ENCODE results near the gene CRTAC1. TPM values are rescaled to one million over a fixed set of nuclear protein-coding genes. Genes with fewer than 3 reads are reported as not detected.

Gene CRTAC1
- total RNA-seq, 1 experiment from 2014 or later, result 0.46 TPM

- no peak overlapping the region for H3K4me2 ChIP-seq (ENCODE audit: insufficient read depth, insufficient read length, low read length)
These were observed 154.0 kb downstream of the CRTAC1 start for GRCh38 chr10:97876402-97876801.

More at GRCh38 chr10:97876402-97876801, 154.0 kb downstream of the CRTAC1 start:
- H3K23me2 ChIP-seq (ENCODE audit: insufficient read length, low read depth, low read length, poor library complexity, severe bottlenecking), result no peaks in the 10 kb centered on the region
- H2BK20ac ChIP-seq (ENCODE audit: low read depth, low read length, poor library complexity, severe bottlenecking), result no peak overlapping the region
- H3K23ac ChIP-seq (ENCODE audit: insufficient read length, low read depth, low read length), result no peak overlapping the region
- H2BK120ac ChIP-seq (ENCODE audit: low read depth, low read length, poor library complexity, severe bottlenecking), result no peak overlapping the region
- no peaks in the 10 kb centered on the region for H3K27me3 ChIP-seq (ENCODE audit: insufficient read depth, low read length)
- no peak overlapping the region for H3K14ac ChIP-seq (ENCODE audit: insufficient read depth, low read length)
- peak overlapping the region in 1 of 2 experiments; percentile 54; a peak in 1 of 5 replicates for H3K4me3 Mint-ChIP-seq
- H3K9me3 Mint-ChIP-seq, result no peaks in the 10 kb centered on the region
- no peaks in the 10 kb centered on the region for H3K9me3 ChIP-seq (ENCODE audit: control insufficient read depth, low read depth, low read length)
- H2AK5ac ChIP-seq (ENCODE audit: insufficient read length, low read length), result no peak overlapping the region
- H2BK12ac ChIP-seq (ENCODE audit: insufficient read length, low read depth, low read length), result no peak overlapping the region
- H4K8ac ChIP-seq (replicated peaks; ENCODE audit: insufficient read length, low read depth, low read length), result no peak overlapping the region
- H4K20me1 ChIP-seq (ENCODE audit: control insufficient read depth, insufficient read depth, insufficient read length), result no peaks in the 10 kb centered on the region
- H2AFZ ChIP-seq (ENCODE audit: low read length), result no peak overlapping the region
- H3K27me3 Mint-ChIP-seq (ENCODE audit: low read depth), result peaks cover 9% of the 10 kb centered on the region
- H4K91ac ChIP-seq (ENCODE audit: insufficient read length, low read depth, low read length), result no peak overlapping the region
- no peak overlapping the region for H3K4ac ChIP-seq (ENCODE audit: low read depth, low read length)
- peaks cover 9 to 14% of the 10 kb centered on the region in 2 experiments for H3K4me1 Mint-ChIP-seq
- no CpG with 5 or more reads among the region's 4 CpGs for WGBS (ENCODE audit: extremely low coverage, insufficient read length, low lambda C conversion rate)
- H3K79me1 ChIP-seq (ENCODE audit: insufficient read depth, low read depth, low read length, poor library complexity, severe bottlenecking), result no peaks in the 10 kb centered on the region
- H2BK5ac ChIP-seq (ENCODE audit: insufficient read length, low read length), result no peak overlapping the region
- H3K18ac ChIP-seq (ENCODE audit: insufficient read length, low read depth, low read length), result no peak overlapping the region
- no peak for DNase-seq
- H3K79me2 ChIP-seq (ENCODE audit: insufficient read depth, low read length), result no peaks in the 10 kb centered on the region
- H3K36me3 Mint-ChIP-seq (ENCODE audit: insufficient read depth in 1 of 3, low read depth in 3 of 3), result no peaks in the 10 kb centered on the region; a peak in 2 of 7 replicates
- 0 out of 3 replicates have a peak, but pooled peaks have one; percentile 14 for TF ChIP-seq CTCF (conservative IDR thresholded peaks at IDR 0.05)
- H3K56ac ChIP-seq (ENCODE audit: insufficient read length, low read depth, low read length), result no peak overlapping the region
- H3K27ac ChIP-seq (ENCODE audit: insufficient read length, low read depth, low read length), result no peak overlapping the region
- H4K5ac ChIP-seq (ENCODE audit: insufficient read length, low read depth, low read length), result no peak overlapping the region
- no peak overlapping the region for H3K9ac ChIP-seq (ENCODE audit: extremely low read depth, insufficient read length, low read length)
- H2BK15ac ChIP-seq (ENCODE audit: low read depth, low read length), result no peak overlapping the region
- H3T11ph ChIP-seq (ENCODE audit: low read length), result no peak overlapping the region
- H3K4me1 ChIP-seq (ENCODE audit: insufficient read depth, low read length), result no peaks in the 10 kb centered on the region
- no peak overlapping the region for H3K27ac Mint-ChIP-seq

All from H9 (cell line).